Neuronal stem cell (in vitro differentiated cells): ENCODE data around the gene RAPGEF2.

Source experiments
- DNase-seq: peaks from one replicate; pipeline ENCODE4 v3.0.0-alpha.2; 2013; ENCODE audit warnings: low spot score
- H2AFZ ChIP-seq: one replicate; pipeline ENCODE4 v1.6.1; 2013; ENCODE audit warnings: mild to moderate bottlenecking, low read length, inconsistent platforms
- H2AK5ac ChIP-seq: 2 replicates; pipeline ENCODE4 v1.6.1; 2013; ENCODE audit warnings: low read depth, mild to moderate bottlenecking, inconsistent platforms, low read length, moderate library complexity, mixed read lengths
- H2BK120ac ChIP-seq: 2 replicates; pipeline ENCODE4 v1.6.1; 2013; ENCODE audit warnings: low read depth, mild to moderate bottlenecking, inconsistent platforms, low read length, moderate library complexity, mixed read lengths
- H2BK12ac ChIP-seq: one replicate; pipeline ENCODE4 v1.6.1; 2013; ENCODE audit warnings: low read length, inconsistent platforms
- H2BK15ac ChIP-seq: 2 replicates; pipeline ENCODE4 v1.6.1; 2013; ENCODE audit warnings: mild to moderate bottlenecking, low read length, inconsistent platforms, mixed read lengths
- H2BK5ac ChIP-seq: one replicate; pipeline ENCODE4 v1.6.1; 2013; ENCODE audit warnings: inconsistent platforms, mild to moderate bottlenecking, low read length, moderate library complexity
- H3K14ac ChIP-seq: one replicate; pipeline ENCODE4 v1.6.1; 2013; ENCODE audit warnings: low read length, inconsistent platforms
- H3K18ac ChIP-seq: 2 replicates; pipeline ENCODE4 v1.6.1; 2013; ENCODE audit warnings: low read length, inconsistent platforms
- H3K23ac ChIP-seq: 2 replicates; pipeline ENCODE4 v1.6.1; 2013; ENCODE audit warnings: low read depth, mild to moderate bottlenecking, mixed read lengths, low read length, inconsistent platforms; ENCODE audit not compliant: poor library complexity
- H3K27ac ChIP-seq: replicated peaks from 3 replicates; pipeline ENCODE4 v1.5.1; 2013; ENCODE audit warnings: low read length, inconsistent platforms
- H3K27me3 ChIP-seq, 3 experiments: 2 replicates each; pipeline ENCODE4 v1.6.1; 2013; ENCODE audit warnings: low read length in 3 of 3, mild to moderate bottlenecking in 2 of 3, inconsistent platforms in 1 of 3, low read depth in 1 of 3, mixed read lengths in 1 of 3, moderate library complexity in 1 of 3; ENCODE audit not compliant: control insufficient read depth in 3 of 3, insufficient read depth in 3 of 3
- H3K36me3 ChIP-seq, 2 donors: replicated peaks in 1 of 2; 2 replicates each; pipeline ENCODE4 v1.6.1; 2013; ENCODE audit warnings: low read length in 2 of 2; ENCODE audit not compliant: control insufficient read depth in 2 of 2, insufficient read depth in 2 of 2
- H3K4ac ChIP-seq: 2 replicates; pipeline ENCODE4 v1.6.1; 2013; ENCODE audit warnings: inconsistent platforms, mild to moderate bottlenecking, low read length, moderate library complexity
- H3K4me1 ChIP-seq, 2 donors: 1 replicate in 1 of 2; 2 replicates in 1 of 2; pipeline ENCODE4 v1.6.1; 2013; ENCODE audit warnings: low read length in 2 of 2, low read depth in 1 of 2; ENCODE audit not compliant: control insufficient read depth in 2 of 2, insufficient read depth in 1 of 2
- H3K4me2 ChIP-seq: one replicate; pipeline ENCODE4 v1.6.1; 2013; ENCODE audit warnings: mild to moderate bottlenecking, low read length, inconsistent platforms; ENCODE audit not compliant: insufficient read depth, poor library complexity, severe bottlenecking
- H3K4me3 ChIP-seq, 2 donors: 2 replicates each; pipeline ENCODE4 v1.5.1; 2013; ENCODE audit warnings: low read length in 2 of 2, mild to moderate bottlenecking in 2 of 2, inconsistent platforms in 1 of 2, moderate library complexity in 1 of 2
- H3K79me1 ChIP-seq: one replicate; pipeline ENCODE4 v1.6.1; 2013; ENCODE audit warnings: low read depth, mild to moderate bottlenecking, inconsistent platforms, low read length, moderate library complexity
- H3K9ac ChIP-seq: one replicate; pipeline ENCODE4 v1.6.1; 2013; ENCODE audit warnings: mild to moderate bottlenecking, low read depth, low read length, inconsistent platforms; ENCODE audit not compliant: poor library complexity
- H3K9me3 ChIP-seq, 2 donors: replicated peaks in 1 of 2; 2 replicates each; pipeline versions ENCODE3 to v1.6.1; 2013; ENCODE audit warnings: low read length in 2 of 2, mild to moderate bottlenecking in 2 of 2, inconsistent platforms in 1 of 2, low read depth in 1 of 2, mixed read lengths in 1 of 2, moderate library complexity in 1 of 2; ENCODE audit not compliant: control insufficient read depth in 2 of 2, insufficient read depth in 1 of 2
- H4K8ac ChIP-seq: one replicate; pipeline ENCODE4 v1.6.1; 2013; ENCODE audit warnings: low read depth, mild to moderate bottlenecking, inconsistent platforms, low read length, moderate library complexity
- H4K91ac ChIP-seq: one replicate; pipeline ENCODE4 v1.6.1; 2013; ENCODE audit warnings: low read length, low read depth, mild to moderate bottlenecking, inconsistent platforms; ENCODE audit not compliant: poor library complexity
- WGBS, 2 donors: extraction: QIAGEN DNeasy Blood & Tissue Kit; methylation state at CpG; one replicate each; pipeline ENCODE4 v1.1.7; 2013; ENCODE audit warnings: missing lambda C conversion rate in 2 of 2, mixed read lengths in 1 of 2; ENCODE audit not compliant: insufficient read length in 2 of 2, insufficient replicate concordance in 1 of 2; ENCODE audit errors: extremely low coverage in 2 of 2; 5-methylcytosine and 5-hydroxymethylcytosine counted together

The RAPGEF2 gene

DNA sequence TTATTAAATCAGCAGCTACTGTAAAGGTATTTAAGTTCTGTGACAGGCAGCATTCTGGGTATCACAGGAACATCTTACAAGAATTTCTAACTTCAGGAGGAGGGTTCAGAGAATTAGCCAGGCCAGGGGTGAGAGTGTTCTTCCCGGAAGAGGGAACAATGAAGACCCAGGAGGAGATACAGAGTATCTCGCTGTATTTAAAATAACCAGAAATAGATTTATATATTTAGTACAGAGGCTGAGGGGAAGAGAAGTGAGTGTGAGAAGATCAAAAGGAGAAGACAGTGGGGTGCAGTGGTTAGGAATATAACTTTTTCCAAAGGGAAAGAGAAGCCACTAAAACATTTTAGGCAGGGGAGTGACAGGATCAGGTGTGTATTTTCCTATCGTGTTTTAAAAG lies 186.8 kb downstream of the RAPGEF2 start:
- no peak overlapping the region for H3K4ac ChIP-seq
- no peak overlapping the region for H3K4me2 ChIP-seq
- no peak overlapping the region for H3K23ac ChIP-seq
- no peak overlapping the region for H2AFZ ChIP-seq
- no peak overlapping the region for H2BK15ac ChIP-seq
- no peaks in the 10 kb centered on the region for H3K36me3 ChIP-seq
- H3K18ac ChIP-seq, result no peak overlapping the region
- no peaks in the 10 kb centered on the region for H3K79me1 ChIP-seq
- H3K27me3 ChIP-seq, result no peaks in the 10 kb centered on the region
- H4K91ac ChIP-seq, result no peak overlapping the region
- H3K4me1 ChIP-seq, result peaks cover 0 to 3% of the 10 kb centered on the region in 2 donors
- WGBS, 2 donors, result no CpG with 5 or more reads among the region's 3 CpGs
- no peak overlapping the region for H2BK5ac ChIP-seq
- no peak overlapping the region for H3K9ac ChIP-seq
- no peak overlapping the region for H3K4me3 ChIP-seq
- DNase-seq, result no peak
- no peak overlapping the region for H2AK5ac ChIP-seq
- no peaks in the 10 kb centered on the region for H3K9me3 ChIP-seq
- no peak overlapping the region for H4K8ac ChIP-seq
- no peak overlapping the region for H3K14ac ChIP-seq
- no peak overlapping the region for H2BK120ac ChIP-seq
- H2BK12ac ChIP-seq, result no peak overlapping the region
- no peak overlapping the region for H3K27ac ChIP-seq

DNA sequence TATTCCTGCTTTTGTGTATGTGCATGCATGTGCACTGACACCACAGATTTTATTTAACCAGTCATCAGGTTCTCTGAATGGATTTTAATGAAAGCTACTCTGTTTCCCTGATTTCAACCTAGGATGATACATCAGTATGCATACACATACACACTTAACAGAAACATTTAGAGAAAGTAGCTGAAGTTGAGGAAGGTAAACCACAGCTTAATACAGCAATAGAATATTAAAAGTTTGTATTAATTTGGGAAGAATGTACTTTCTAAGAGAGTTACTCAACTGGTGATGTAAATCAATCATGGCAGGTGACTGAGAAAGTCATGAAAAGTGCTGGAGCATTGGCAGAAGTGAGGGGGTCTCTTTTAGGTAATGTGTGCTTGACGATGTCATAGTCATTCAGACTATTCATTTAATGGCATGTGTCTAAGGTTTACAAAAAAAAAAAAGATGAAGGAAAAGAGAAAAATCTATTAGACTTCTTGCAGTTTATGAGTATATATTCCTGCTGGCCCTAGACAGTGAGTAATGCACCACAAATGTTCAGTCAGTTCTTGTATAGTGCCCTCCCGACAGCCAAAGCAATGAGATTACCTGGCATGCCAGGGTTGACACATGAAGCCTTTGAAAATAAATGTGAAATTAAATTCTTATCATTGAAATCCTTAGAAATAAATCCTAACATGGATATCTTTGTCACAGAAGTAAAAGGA lies 187.6 kb downstream of the RAPGEF2 start:
- no peak overlapping the region for H2BK120ac ChIP-seq
- no peak overlapping the region for H4K91ac ChIP-seq
- H3K79me1 ChIP-seq, result no peaks in the 10 kb centered on the region
- H2AK5ac ChIP-seq, result no peak overlapping the region
- no CpG with 5 or more reads among the region's 2 CpGs for WGBS, 2 donors
- H3K14ac ChIP-seq, result no peak overlapping the region
- H3K4ac ChIP-seq, result no peak overlapping the region
- H2BK15ac ChIP-seq, result no peak overlapping the region
- H3K4me3 ChIP-seq, result no peak overlapping the region
- no peak overlapping the region for H2BK5ac ChIP-seq
- H3K4me1 ChIP-seq, result peaks cover 0 to 3% of the 10 kb centered on the region in 2 donors
- H4K8ac ChIP-seq, result no peak overlapping the region
- no peak for DNase-seq
- no peaks in the 10 kb centered on the region for H3K36me3 ChIP-seq
- no peak overlapping the region for H2BK12ac ChIP-seq
- H3K27ac ChIP-seq, result no peak overlapping the region
- H3K4me2 ChIP-seq, result no peak overlapping the region
- H2AFZ ChIP-seq, result no peak overlapping the region
- H3K27me3 ChIP-seq, result no peaks in the 10 kb centered on the region
- H3K23ac ChIP-seq, result no peak overlapping the region
- H3K9me3 ChIP-seq, result no peaks in the 10 kb centered on the region
- no peak overlapping the region for H3K9ac ChIP-seq
- H3K18ac ChIP-seq, result no peak overlapping the region

- H3K27ac ChIP-seq, result no peak overlapping the region
- H4K8ac ChIP-seq, result no peak overlapping the region
- no CpG with 5 or more reads among the region's 3 CpGs for WGBS, 2 donors
- no peak overlapping the region for H2AFZ ChIP-seq
- no peak overlapping the region for H2BK120ac ChIP-seq
- no peaks in the 10 kb centered on the region for H3K36me3 ChIP-seq
- no peaks in the 10 kb centered on the region for H3K27me3 ChIP-seq
- H3K4me3 ChIP-seq, result no peak overlapping the region
- H3K4ac ChIP-seq, result no peak overlapping the region
- no peak overlapping the region for H2AK5ac ChIP-seq
- H2BK5ac ChIP-seq, result no peak overlapping the region
- no peak overlapping the region for H4K91ac ChIP-seq
- no peak overlapping the region for H3K14ac ChIP-seq
- H2BK15ac ChIP-seq, result no peak overlapping the region
- H3K18ac ChIP-seq, result no peak overlapping the region
- no peak overlapping the region for H3K4me2 ChIP-seq
- H3K9ac ChIP-seq, result no peak overlapping the region
- H3K9me3 ChIP-seq, result no peaks in the 10 kb centered on the region
- peaks cover 0 to 3% of the 10 kb centered on the region in 2 donors for H3K4me1 ChIP-seq
- H3K23ac ChIP-seq, result no peak overlapping the region
- H3K79me1 ChIP-seq, result no peaks in the 10 kb centered on the region
- no peak for DNase-seq
- no peak overlapping the region for H2BK12ac ChIP-seq
Observed at GRCh38 chr4:159291176-159291575, 188.3 kb downstream of the RAPGEF2 start.

DNA sequence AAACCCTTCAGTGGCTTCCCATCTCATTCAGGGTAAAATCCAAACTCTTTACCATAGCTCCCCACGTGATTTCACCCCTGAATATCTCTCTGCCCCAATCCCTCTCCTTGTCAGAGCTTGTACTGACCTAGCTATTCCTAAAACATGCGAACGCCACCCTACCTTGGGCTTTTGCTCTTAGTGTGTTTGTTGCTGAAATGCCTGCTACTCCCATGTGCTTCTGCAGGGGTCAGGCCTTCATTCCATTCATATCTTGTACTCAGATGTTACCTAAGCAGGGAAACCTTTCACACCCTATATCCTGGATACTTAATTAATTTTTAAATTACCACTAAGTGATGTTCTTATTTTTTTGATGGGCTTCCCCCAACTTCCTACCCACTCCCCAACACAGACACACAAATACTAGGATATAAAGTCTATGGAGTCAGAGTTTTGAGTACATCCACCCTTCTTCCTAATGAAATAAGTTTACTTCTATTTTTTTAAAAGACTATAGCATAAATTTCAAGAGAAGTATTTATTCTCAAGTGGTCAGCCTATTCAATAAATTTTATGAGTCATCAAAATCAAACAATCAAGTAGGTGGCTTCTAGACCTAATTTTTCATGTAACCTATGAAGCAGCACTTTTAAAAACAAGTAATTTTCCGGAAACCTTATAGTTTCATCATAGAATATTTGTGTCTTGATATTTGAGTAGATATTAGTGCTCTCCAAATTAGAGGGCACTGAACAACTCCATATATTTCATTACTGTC lies 189.4 kb downstream of the RAPGEF2 start:
- no peak overlapping the region for H2AK5ac ChIP-seq
- H3K4me3 ChIP-seq, result no peak overlapping the region
- H3K23ac ChIP-seq, result no peak overlapping the region
- no peak overlapping the region for H2BK15ac ChIP-seq
- H3K9ac ChIP-seq, result no peak overlapping the region
- H2AFZ ChIP-seq, result no peak overlapping the region
- DNase-seq, result no peak
- no peaks in the 10 kb centered on the region for H3K79me1 ChIP-seq
- no peaks in the 10 kb centered on the region for H3K36me3 ChIP-seq
- H3K4me2 ChIP-seq, result no peak overlapping the region
- no peak overlapping the region for H2BK120ac ChIP-seq
- H3K27ac ChIP-seq, result no peak overlapping the region
- no peak overlapping the region for H4K8ac ChIP-seq
- no CpG with 5 or more reads among the region's 4 CpGs for WGBS, 2 donors
- H3K18ac ChIP-seq, result no peak overlapping the region
- H3K4ac ChIP-seq, result no peak overlapping the region
- H2BK5ac ChIP-seq, result no peak overlapping the region
- H3K9me3 ChIP-seq, result no peaks in the 10 kb centered on the region
- peaks cover 0 to 3% of the 10 kb centered on the region in 2 donors for H3K4me1 ChIP-seq
- H4K91ac ChIP-seq, result no peak overlapping the region
- no peak overlapping the region for H2BK12ac ChIP-seq
- no peaks in the 10 kb centered on the region for H3K27me3 ChIP-seq
- H3K14ac ChIP-seq, result no peak overlapping the region
